NCI-H526 (cell line): ENCODE data around the gene GAREM1.

Source experiments
- DNase-seq, 2 experiments: peaks; one replicate each; lab custom pipeline; 2025; lab: John Stamatoyannopoulos, UW

Gene GAREM1

GRCh38 chr18:32290810-32291209, 179.9 kb downstream of the GAREM1 start:
- peak in 1 of 2 experiments; percentile 1 for DNase-seq

GRCh38 chr18:32289483-32290075, 181.1 kb downstream of the GAREM1 start:
- DNase-seq: peak; percentile 47 to 63

GRCh38 chr18:32287873-32288272, 182.8 kb downstream of the GAREM1 start:
- DNase-seq: no peak

- no peak for DNase-seq
These were observed 183.4 kb downstream of the GAREM1 start for GRCh38 chr18:32287249-32287648.

- no peak for DNase-seq
These were observed 183.9 kb downstream of the GAREM1 start for GRCh38 chr18:32286749-32287148.

- no peak for DNase-seq
These were observed 186.4 kb downstream of the GAREM1 start for GRCh38 chr18:32284284-32284683.

GRCh38 chr18:32280911-32281310, 189.8 kb downstream of the GAREM1 start:
- DNase-seq: no peak

GRCh38 chr18:32280188-32280783, 190.4 kb downstream of the GAREM1 start:
- no peak for DNase-seq

- no peak for DNase-seq
These were observed 192.4 kb downstream of the GAREM1 start for GRCh38 chr18:32278177-32278799.

GRCh38 chr18:32277549-32277948, 193.1 kb downstream of the GAREM1 start:
- no peak for DNase-seq

GRCh38 chr18:32276906-32277305, 193.8 kb downstream of the GAREM1 start:
- no peak for DNase-seq

GRCh38 chr18:32276256-32276655, 194.4 kb downstream of the GAREM1 start:
- DNase-seq: no peak

GRCh38 chr18:32275221-32275620, 195.5 kb downstream of the GAREM1 start:
- DNase-seq: no peak

GRCh38 chr18:32274307-32274706, 196.4 kb downstream of the GAREM1 start:
- no peak for DNase-seq

- DNase-seq: peak in 1 of 2 experiments; percentile 60
These were observed 198.9 kb downstream of the GAREM1 start for GRCh38 chr18:32271672-32272208.

- DNase-seq: no peak
These were observed 200.3 kb downstream of the GAREM1 start for GRCh38 chr18:32270341-32270740.

- DNase-seq: no peak
These were observed 203.2 kb downstream of the GAREM1 start for GRCh38 chr18:32267463-32267862.

- DNase-seq: no peak
These were observed 206.3 kb downstream of the GAREM1 start for GRCh38 chr18:32264401-32264800.

GRCh38 chr18:32262092-32262491, 208.6 kb downstream of the GAREM1 start:
- DNase-seq: no peak

- no peak for DNase-seq
These were observed 209.7 kb downstream of the GAREM1 start for GRCh38 chr18:32261003-32261402.

- no peak for DNase-seq
These were observed 211.1 kb downstream of the GAREM1 start for GRCh38 chr18:32259553-32259952.

- no peak for DNase-seq
These were observed 212.0 kb downstream of the GAREM1 start for GRCh38 chr18:32258558-32259204.

- DNase-seq: no peak
These were observed 212.5 kb downstream of the GAREM1 start for GRCh38 chr18:32258148-32258547.
